ENCODE results near the gene PRKCA.

Gene PRKCA

GRCh38 chr17:66509926-66510325 lies 207.5 kb downstream of the PRKCA start:
- DNase-seq: no peak

GRCh38 chr17:66511135-66511534 lies 208.7 kb downstream of the PRKCA start:
- DNase-seq: no peak

DNA sequence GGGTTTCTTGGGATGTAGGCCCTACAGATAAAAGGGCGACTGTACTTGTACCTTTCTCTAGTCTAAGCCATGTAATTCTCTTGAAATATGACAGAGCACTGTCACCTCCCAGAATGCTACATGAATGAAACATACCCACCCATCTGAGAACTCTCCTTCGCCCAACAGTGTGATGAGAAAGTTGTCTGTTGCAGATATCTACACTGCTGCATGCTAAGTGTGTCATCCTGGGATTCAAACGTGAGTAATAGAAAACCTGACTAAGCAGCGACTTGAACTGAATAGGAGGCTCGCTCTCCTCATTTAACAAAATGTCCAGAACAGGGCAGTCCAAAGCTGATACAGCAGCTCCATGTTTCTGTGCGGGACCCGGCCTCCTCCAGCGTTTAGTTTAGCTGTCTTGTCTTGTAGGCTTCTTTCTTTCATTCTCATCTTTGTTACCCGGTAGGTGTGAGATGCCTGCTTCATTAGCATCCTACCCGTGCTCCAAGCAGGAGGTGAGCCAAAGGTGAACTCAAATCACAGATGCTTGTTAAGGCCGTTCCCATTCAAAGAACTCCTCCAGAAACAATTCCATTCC lies 211.9 kb downstream of the PRKCA start:
- DNase-seq: no peak

GRCh38 chr17:66515974-66516373 lies 213.6 kb downstream of the PRKCA start:
- DNase-seq: peak in 1 of 56 donors; percentile 17

GRCh38 chr17:66517336-66518009 lies 215.1 kb downstream of the PRKCA start:
- no peak for DNase-seq

GRCh38 chr17:66518108-66518507 lies 215.7 kb downstream of the PRKCA start:
- DNase-seq: no peak

GRCh38 chr17:66518677-66519076 lies 216.3 kb downstream of the PRKCA start:
- DNase-seq: peak in 1 of 56 donors; percentile 38

DNA sequence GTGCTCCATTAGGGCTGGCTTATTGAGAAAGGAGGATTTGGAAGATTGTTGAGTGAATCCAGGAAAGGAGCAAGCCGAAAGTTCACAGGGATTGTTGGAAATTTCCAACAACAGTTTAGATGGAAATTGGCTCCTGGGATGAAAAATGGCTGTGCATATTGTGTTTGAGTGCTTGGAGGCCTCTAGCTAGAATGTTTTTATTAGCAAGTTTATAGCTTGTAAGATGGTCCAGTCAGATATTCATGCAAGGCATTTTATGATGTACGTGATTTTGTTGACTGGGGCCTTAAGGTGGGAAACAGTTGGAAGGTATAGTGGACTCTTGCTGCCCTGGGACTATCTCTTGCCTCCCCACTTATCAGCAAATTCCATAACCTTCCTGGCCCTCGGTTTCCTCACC lies 216.7 kb downstream of the PRKCA start:
- no peak for DNase-seq

DNA sequence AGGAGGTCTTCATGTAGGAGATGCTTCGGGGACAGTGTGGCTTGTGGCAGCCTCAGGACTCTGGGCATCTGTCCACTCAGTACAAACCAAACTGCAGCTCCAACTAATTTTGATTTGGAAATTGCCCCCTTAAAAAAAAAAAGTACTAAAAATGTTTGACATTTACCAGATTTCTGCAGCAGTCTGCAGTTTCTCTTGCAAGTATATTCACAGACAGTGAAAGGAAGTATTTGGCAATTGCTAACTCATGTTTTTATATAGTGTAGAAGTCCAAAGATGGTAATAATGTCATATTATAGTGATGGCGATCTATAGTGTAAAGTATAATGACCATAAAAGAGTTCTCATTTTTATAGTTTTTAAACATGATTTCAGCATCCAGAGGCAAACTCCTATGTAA lies 218.6 kb downstream of the PRKCA start:
- DNase-seq: no peak

DNA sequence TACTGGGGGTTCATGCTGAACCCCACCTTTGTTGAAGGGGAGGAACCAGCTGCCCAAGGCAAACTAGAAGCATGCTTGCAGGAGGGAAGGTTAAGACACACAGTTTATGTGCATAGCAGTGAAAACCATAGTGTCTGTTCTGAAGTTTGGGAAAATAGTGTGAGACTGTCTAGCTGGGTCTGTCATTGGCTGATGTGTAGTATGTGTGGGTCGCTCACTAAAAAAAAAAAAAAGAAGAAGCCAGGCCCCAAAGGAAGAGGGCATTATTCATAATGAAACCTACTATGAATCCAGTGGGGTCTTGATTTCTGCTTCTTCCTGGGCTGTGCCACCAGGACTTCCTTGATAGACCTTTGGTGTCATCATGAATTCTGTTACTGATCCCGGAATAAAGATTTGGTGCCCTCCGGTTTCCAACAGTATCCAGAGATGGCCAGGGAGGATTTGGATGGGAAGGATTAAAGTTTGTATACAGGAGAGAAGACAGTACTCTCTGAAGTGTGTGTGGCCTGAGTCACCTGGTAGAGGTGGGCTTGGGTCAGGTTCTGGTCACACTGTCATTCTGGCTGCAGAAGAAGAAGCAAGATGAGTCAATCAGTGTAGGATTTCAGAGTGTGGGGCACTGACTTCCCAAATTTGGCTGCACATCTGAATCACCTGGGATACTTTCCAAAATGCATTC lies 220.3 kb downstream of the PRKCA start:
- DNase-seq: no peak

- peak in 16 of 56 donors; percentile 11 to 75 (median 46) for DNase-seq
Observed at GRCh38 chr17:66523378-66524200, 221.2 kb downstream of the PRKCA start.

DNA sequence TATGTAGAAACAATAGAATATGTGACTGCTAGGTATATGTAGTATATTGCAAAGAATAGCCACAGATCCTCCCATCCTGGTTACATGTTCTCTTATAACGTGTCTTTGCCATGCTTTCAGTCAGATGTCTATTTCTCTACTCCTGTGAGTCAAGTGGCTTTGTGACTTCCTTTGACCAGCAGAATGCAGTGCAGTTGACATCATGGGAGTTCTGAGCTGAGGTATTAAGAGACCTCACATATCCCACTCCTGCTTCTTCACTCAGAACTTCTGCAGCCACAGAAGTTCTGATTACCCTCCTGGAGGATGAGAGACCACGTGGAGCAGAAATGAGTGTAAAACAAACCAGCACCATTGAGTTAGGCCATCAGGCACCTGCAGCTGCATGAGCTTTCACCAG lies 222.5 kb downstream of the PRKCA start:
- DNase-seq: no peak

DNA sequence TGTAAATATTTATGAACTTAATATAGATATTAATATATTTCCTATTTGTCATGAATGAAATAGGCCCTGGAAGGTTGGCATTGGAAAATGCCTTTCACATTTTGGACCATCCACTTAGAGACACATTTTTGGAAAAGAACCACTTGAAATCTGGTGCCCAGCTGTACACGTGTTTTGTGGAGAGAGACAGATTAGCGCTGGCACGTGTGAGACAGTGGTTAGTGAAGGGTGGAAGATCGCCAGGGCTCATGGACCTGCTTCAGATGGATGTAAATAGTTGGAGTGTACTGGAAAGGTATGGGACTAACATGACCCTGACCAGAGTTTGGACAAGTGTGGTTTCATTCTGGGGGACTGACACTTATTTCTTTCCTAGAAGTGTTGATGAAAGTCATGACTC lies 222.9 kb downstream of the PRKCA start:
- DNase-seq: no peak

- DNase-seq: peak in 13 of 56 donors; percentile 14 to 71 (median 32)
Observed at GRCh38 chr17:66526827-66527226, 224.4 kb downstream of the PRKCA start.

DNA sequence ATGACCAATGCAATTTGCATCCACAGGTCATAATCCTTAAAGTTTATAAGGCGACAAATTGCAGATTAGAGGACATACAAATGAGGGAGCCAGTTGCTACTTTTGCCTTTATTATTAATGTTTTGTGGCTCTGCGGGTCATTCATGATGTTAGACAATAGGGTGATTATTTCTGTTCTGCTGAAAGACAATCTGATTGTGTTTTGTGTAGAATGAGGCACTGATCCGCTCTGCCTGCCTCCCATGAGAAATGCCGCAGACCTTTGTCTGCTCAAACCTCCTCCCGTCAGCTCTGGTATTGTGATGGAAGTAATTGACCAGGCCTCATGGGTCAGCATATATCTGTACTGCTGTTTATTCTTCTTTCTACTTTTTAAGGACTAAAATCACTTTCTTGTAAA lies 224.9 kb downstream of the PRKCA start:
- peak in 36 of 56 donors; percentile 21 to 88 (median 54) for DNase-seq

DNA sequence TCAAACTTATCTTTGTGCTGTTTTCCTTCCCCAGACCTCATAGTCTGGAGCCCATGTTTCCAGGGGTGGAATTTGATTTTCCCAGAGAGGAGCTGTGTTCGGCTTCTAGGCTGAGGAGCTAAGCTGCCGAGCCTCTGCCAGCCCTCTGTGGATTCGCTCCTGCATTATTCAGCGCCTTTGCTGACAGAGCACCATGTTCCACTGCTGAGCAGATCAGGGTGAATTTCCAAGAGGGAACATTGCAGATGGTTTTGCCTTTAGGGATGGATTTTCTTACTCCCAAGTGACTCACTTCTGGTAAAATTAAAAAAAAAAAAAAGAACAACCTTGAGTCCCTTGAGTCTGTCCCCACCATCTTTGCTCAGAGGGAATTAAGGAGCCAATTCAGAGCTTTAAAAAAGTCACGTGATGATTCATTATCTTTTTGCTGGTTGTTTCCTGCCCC lies 229.5 kb downstream of the PRKCA start:
- DNase-seq: peak in 1 of 56 donors; percentile 31

- peak in 31 of 56 donors; percentile 8 to 81 (median 35) for DNase-seq
Observed at GRCh38 chr17:66533572-66533971, 231.2 kb downstream of the PRKCA start.

DNA sequence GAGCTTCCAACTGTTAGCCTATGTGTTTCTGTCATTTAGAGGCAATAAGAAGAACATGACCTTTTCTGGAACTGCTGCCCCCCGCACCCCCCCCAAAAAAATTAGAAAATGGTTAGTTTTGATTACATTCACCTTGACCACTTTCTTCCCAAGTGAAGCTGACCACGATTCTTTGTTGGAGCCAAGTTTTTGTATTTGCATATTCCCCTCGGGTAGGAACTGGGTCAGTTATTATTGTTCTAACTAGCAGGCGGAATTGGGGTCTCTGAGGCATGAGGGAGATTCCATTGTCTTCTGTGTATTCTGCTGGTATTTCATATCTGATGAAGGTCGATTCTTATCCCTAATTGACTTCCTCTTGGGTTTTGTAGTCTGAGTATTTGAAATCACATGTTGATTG lies 231.6 kb downstream of the PRKCA start:
- DNase-seq: no peak

- no peak for DNase-seq
Observed at GRCh38 chr17:66535611-66536010, 233.2 kb downstream of the PRKCA start.

DNA sequence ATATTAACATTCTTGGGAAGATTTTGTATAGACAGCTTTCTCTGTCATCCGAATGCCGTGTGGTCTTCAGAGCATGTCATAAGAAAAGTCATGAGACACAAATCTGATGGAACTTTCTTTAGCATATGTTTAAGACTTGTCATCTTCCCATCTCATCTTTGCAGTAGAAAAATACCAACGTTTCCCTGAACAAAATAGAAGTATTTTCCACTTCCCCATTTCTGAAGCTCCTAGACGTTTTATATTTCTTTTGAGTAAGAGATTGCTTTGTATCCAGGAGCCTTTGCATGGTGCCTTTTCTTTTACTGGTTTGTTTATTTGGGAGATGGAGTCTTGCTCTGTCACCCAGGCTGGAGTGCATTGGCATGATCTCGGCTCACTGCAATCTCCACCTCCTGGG lies 235.1 kb downstream of the PRKCA start:
- DNase-seq: no peak

DNA sequence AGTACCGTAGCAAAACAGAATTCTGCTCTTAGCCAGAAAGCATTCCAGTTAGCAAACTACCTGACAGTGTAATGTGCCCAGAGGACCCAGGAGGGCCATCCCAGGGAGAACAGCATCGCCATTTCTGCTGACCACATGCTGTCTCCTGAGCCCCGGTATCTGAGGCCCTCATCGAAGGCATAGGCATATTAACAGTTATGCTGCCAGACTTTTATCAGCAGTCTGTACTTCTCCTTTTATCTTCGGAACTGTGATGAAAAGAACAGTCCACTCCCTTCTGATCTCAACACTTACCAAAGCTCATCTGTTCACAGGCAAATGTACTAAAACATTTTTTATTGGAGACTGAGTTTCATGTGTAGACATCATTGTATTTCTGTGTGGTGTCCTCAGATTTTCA lies 236.4 kb downstream of the PRKCA start:
- no peak for DNase-seq

All from amygdala (tissue), 56 donors.